ENCODE data around the gene METTL26.

Gene METTL26

GRCh38 chr16:588889-589657, 47.0 kb downstream of the METTL26 start:
- Histone ChIP-seq H3K36me3 (ENCODE audit: control insufficient read depth, insufficient read depth, low read length) (no peaks in the 10 kb centered on the region; the same call in 1 of the 2 replicates), H3K4me3 (replicated peaks; ENCODE audit: low read depth, low read length) (peak overlapping the region; percentile 89), H3K27me3 (replicated peaks; ENCODE audit: control insufficient read depth, insufficient read depth, low read length) (no peaks in the 10 kb centered on the region)
- no peak for TF ChIP-seq CTCF (IDR thresholded peaks at IDR 0.05; ENCODE audit: insufficient read depth, low read length, poor library complexity, severe bottlenecking)
- DNase-seq (ENCODE audit: extremely low read depth, insufficient read length) = peak; percentile 98

GRCh38 chr16:588639-588888, 47.5 kb downstream of the METTL26 start:
- Histone ChIP-seq H3K4me3 (replicated peaks; ENCODE audit: low read depth, low read length) (peak overlapping the region; percentile 89), H3K27me3 (replicated peaks; ENCODE audit: control insufficient read depth, insufficient read depth, low read length) (no peaks in the 10 kb centered on the region), H3K36me3 (ENCODE audit: control insufficient read depth, insufficient read depth, low read length) (no peaks in the 10 kb centered on the region; the same call in 1 of the 2 replicates)
- TF ChIP-seq CTCF (IDR thresholded peaks at IDR 0.05; ENCODE audit: insufficient read depth, low read length, poor library complexity, severe bottlenecking) = no peak
- no peak for DNase-seq (ENCODE audit: extremely low read depth, insufficient read length)

- H3K4me3 ChIP-seq (replicated peaks; ENCODE audit: low read depth, low read length) = peak overlapping the region; percentile 8
- DNase-seq (ENCODE audit: extremely low read depth, insufficient read length) = no peak
- TF ChIP-seq CTCF (IDR thresholded peaks at IDR 0.05; ENCODE audit: insufficient read depth, low read length, poor library complexity, severe bottlenecking) = no peak
These were observed 49.2 kb downstream of the METTL26 start for GRCh38 chr16:586645-587590.

GRCh38 chr16:586047-586644, 50.0 kb downstream of the METTL26 start:
- no peak for DNase-seq (ENCODE audit: extremely low read depth, insufficient read length)

More at GRCh38 chr16:586645-587590, 49.2 kb downstream of the METTL26 start:
- Histone ChIP-seq H3K36me3 (ENCODE audit: control insufficient read depth, insufficient read depth, low read length) (no peaks in the 10 kb centered on the region; the same call in 1 of the 2 replicates), H3K27me3 (replicated peaks; ENCODE audit: control insufficient read depth, insufficient read depth, low read length) (no peaks in the 10 kb centered on the region)

GRCh38 chr16:585351-585750, 50.8 kb downstream of the METTL26 start:
- TF ChIP-seq CTCF (IDR thresholded peaks at IDR 0.05; ENCODE audit: insufficient read depth, low read length, poor library complexity, severe bottlenecking) = no peak
- H3K4me3 ChIP-seq (replicated peaks; ENCODE audit: low read depth, low read length) = no peak overlapping the region
- DNase-seq (ENCODE audit: extremely low read depth, insufficient read length) = no peak
- H3K27me3 ChIP-seq (replicated peaks; ENCODE audit: control insufficient read depth, insufficient read depth, low read length) = no peaks in the 10 kb centered on the region
- H3K36me3 ChIP-seq (ENCODE audit: control insufficient read depth, insufficient read depth, low read length) = no peaks in the 10 kb centered on the region; the same call in 1 of the 2 replicates

More at GRCh38 chr16:586047-586644, 50.0 kb downstream of the METTL26 start:
- Histone ChIP-seq H3K36me3 (ENCODE audit: control insufficient read depth, insufficient read depth, low read length) (no peaks in the 10 kb centered on the region; the same call in 1 of the 2 replicates), H3K27me3 (replicated peaks; ENCODE audit: control insufficient read depth, insufficient read depth, low read length) (no peaks in the 10 kb centered on the region), H3K4me3 (replicated peaks; ENCODE audit: low read depth, low read length) (no peak overlapping the region)
- TF ChIP-seq CTCF (IDR thresholded peaks at IDR 0.05; ENCODE audit: insufficient read depth, low read length, poor library complexity, severe bottlenecking) = no peak

Data from GM06990 (cell line).